ENCODE measurements around the gene EPAS1. TPM values are rescaled to one million over a fixed set of nuclear protein-coding genes. Genes with fewer than 3 reads are reported as not detected.

The EPAS1 gene
- total and polyA plus RNA-seq, 2 of the 13 experiments (the other 11 are each of a cell fraction or from before 2014, with no cell fraction given), result 47.1 to 182 TPM

- TF ChIP-seq ZHX1 (CRISPR knock-in tag; IDR thresholded peaks at IDR 0.05; ENCODE audit: low read depth), result no peak
- no peak for TF ChIP-seq RAD51 (IDR thresholded peaks at IDR 0.05; ENCODE audit: borderline replicate concordance)
- no peak for TF ChIP-seq NAIF1 (CRISPR knock-in tag; IDR thresholded peaks at IDR 0.05; ENCODE audit: borderline replicate concordance)
- no peak for TF ChIP-seq SYNCRIP (IDR thresholded peaks at IDR 0.05; ENCODE audit: insufficient read depth, low read depth, low read length)
- no peak for TF ChIP-seq ZNF710 (CRISPR knock-in tag; IDR thresholded peaks at IDR 0.05; ENCODE audit: borderline replicate concordance)
- TF ChIP-seq ZFP90 (CRISPR knock-in tag; IDR thresholded peaks at IDR 0.05; ENCODE audit: borderline replicate concordance), result no peak
- TF ChIP-seq PRPF4 (IDR thresholded peaks at IDR 0.05; ENCODE audit: low read depth, low read length, poor library complexity, severe bottlenecking), result no peak
- no peak for TF ChIP-seq HBP1 (CRISPR knock-in tag; IDR thresholded peaks at IDR 0.05; ENCODE audit: low read depth)
- TF ChIP-seq MED1 (CRISPR knock-in tag; IDR thresholded peaks at IDR 0.05), result no peak
- no peak for TF ChIP-seq HMG20A (CRISPR knock-in tag; IDR thresholded peaks at IDR 0.05; ENCODE audit: borderline replicate concordance)
- TF ChIP-seq ZNF280D (CRISPR knock-in tag; IDR thresholded peaks at IDR 0.05), result no peak
- peak; percentile 82 for TF ChIP-seq MAFF (IDR thresholded peaks at IDR 0.05; ENCODE audit: low read depth, low read length)
- TF ChIP-seq ZBTB20 (CRISPR knock-in tag; IDR thresholded peaks at IDR 0.05; ENCODE audit: borderline replicate concordance, low read depth), result no peak
- TF ChIP-seq ZNF275 (CRISPR knock-in tag; IDR thresholded peaks at IDR 0.05; ENCODE audit: borderline replicate concordance), result no peak
These were observed 53.0 kb downstream of the EPAS1 start (continued) for GRCh38 chr2:46350029-46350689.
